HFFc6 (cell line): ENCODE data around the gene SLK. TPM values are rescaled to one million over a fixed set of nuclear protein-coding genes. Genes with fewer than 3 reads are reported as not detected.

ENCODE experiments used
- DNase-seq: peaks from one replicate; pipeline ENCODE4 v3.0.0-alpha.2; 2018
- H3K27ac Mint-ChIP-seq: 2 replicates; pipeline ENCODE4 v1.8.0; 2020; ENCODE audit warnings: mild to moderate bottlenecking, mixed read lengths
- H3K27me3 Mint-ChIP-seq: 2 replicates; pipeline ENCODE4 v1.8.0; 2021; ENCODE audit warnings: mild to moderate bottlenecking, moderate library complexity, mixed read lengths; ENCODE audit not compliant: insufficient read depth
- H3K36me3 Mint-ChIP-seq: 2 replicates; pipeline ENCODE4 v1.8.0; 2021; ENCODE audit warnings: low read depth, mixed read lengths
- H3K4me1 Mint-ChIP-seq: 2 replicates; pipeline ENCODE4 v1.8.0; 2020; ENCODE audit warnings: low read depth, mixed read lengths
- H3K4me3 Mint-ChIP-seq: 2 replicates; pipeline ENCODE4 v1.8.0; 2020; ENCODE audit warnings: mild to moderate bottlenecking, moderate library complexity, mixed read lengths
- H3K9me3 Mint-ChIP-seq: 2 replicates; pipeline ENCODE4 v1.8.0; 2020; ENCODE audit warnings: mild to moderate bottlenecking, mixed read lengths
- total RNA-seq, 6 experiments: library from RNA; stranded (reverse); fragmentation: NEBNext Ultra II Directional; extraction: Animal tissue kit (Norgen Biotek cat#: 25700); gene quantifications; 2 replicates in 1 of 6; 3 replicates in 5 of 6; pipeline ENCODE4 v1.2.3, GENCODE V29; 2021
- TF ChIP-seq, protein P1 (sequence below): fragments of 200-600 bp; sonication (generic); IDR thresholded peaks from 2 replicates; pipeline ENCODE4 v1.5.0; 2021; ENCODE audit warnings: antibody characterized with exemption, mild to moderate bottlenecking

Gene SLK
- total RNA-seq, 6 experiments from 2014 or later: 21.6 to 29.9 (median 27.3) TPM

DNA sequence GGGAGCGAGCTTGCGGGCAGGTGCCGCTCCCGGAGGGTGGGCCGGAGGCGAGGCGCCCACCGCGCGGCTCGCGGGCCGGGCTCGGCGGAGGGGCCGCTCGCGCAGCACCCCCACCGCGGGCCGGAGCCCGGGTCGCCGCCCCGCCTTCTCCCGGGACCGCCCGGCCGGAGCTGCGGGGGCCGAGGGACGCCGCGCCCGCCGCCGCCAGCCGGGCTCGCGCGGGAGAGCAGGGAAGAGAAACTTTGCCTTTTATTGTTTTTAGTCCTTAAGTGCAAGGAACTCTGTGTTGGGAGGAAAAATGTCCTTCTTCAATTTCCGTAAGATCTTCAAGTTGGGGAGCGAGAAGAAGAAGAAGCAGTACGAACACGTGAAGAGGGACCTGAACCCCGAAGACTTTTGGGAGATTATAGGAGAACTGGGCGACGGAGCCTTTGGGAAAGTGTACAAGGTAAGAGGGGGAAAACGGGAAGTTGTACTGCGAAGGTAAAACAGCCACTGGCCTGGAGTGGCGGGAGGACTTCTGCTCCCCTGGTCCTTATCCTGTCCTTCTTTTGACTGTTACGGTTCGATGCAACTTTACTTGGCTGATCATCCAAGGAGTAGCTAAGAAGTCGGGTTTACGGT lies 620 bp downstream of the SLK start:
- H3K4me1 Mint-ChIP-seq: peaks cover 41% of the 10 kb centered on the region
- H3K36me3 Mint-ChIP-seq: no peaks in the 10 kb centered on the region; the same call in 1 of the 2 replicates
- DNase-seq: no peak
- H3K4me3 Mint-ChIP-seq: peak overlapping the region; percentile 100
- H3K9me3 Mint-ChIP-seq: no peaks in the 10 kb centered on the region
- peak overlapping the region; percentile 94 for H3K27ac Mint-ChIP-seq
- H3K27me3 Mint-ChIP-seq: peaks cover 3% of the 10 kb centered on the region; the same call in 1 of the 2 replicates
- TF ChIP-seq, protein P1, sequence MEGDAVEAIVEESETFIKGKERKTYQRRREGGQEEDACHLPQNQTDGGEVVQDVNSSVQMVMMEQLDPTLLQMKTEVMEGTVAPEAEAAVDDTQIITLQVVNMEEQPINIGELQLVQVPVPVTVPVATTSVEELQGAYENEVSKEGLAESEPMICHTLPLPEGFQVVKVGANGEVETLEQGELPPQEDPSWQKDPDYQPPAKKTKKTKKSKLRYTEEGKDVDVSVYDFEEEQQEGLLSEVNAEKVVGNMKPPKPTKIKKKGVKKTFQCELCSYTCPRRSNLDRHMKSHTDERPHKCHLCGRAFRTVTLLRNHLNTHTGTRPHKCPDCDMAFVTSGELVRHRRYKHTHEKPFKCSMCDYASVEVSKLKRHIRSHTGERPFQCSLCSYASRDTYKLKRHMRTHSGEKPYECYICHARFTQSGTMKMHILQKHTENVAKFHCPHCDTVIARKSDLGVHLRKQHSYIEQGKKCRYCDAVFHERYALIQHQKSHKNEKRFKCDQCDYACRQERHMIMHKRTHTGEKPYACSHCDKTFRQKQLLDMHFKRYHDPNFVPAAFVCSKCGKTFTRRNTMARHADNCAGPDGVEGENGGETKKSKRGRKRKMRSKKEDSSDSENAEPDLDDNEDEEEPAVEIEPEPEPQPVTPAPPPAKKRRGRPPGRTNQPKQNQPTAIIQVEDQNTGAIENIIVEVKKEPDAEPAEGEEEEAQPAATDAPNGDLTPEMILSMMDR: no peak

DNA sequence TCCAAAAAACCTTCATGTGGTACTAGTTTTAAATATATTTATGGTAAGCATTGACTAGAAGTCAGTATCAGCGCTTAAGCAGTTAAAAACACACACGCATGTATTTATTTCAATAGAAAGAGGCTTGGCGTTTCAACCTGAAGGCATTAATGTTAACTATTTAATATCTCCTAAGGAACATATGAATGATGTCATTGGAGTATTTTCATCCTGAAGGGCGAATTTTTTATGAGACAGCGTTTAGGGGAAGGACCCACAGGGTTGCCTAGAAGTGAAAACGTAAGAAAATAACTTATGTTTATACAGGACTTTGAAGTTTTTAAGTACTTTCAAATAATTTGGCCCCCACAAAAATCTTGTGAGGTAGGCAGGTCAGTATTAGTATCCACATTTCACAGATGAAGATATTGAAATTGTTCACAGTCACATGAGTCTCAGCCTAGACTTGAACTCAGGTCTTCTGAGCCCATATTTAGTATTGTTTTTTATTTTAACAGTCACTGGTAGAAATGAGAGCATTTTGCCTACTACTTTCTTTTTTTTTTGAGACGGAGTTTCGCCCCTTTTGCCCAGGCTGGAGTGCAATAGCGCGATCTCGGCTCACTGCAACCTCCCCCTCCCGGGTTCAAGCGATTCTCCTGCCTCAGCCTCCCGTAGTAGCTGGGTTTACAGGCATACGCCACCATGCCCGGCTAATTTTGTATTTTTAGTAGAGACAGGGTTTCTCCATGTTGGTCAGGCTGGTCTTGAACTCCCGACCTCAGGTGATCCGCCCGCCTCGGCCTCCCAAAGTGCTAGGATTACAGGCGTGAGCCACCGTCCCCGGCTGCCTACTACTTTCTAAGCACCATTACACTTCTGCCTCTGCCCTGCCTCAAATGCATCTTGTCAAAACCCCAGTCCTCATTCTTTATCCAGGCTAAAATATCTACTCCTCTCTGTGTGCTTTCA lies 1.8 kb downstream of the SLK start:
- H3K4me1 Mint-ChIP-seq: peaks cover 53% of the 10 kb centered on the region
- TF ChIP-seq, protein P1: no peak
- no peak for DNase-seq

DNA sequence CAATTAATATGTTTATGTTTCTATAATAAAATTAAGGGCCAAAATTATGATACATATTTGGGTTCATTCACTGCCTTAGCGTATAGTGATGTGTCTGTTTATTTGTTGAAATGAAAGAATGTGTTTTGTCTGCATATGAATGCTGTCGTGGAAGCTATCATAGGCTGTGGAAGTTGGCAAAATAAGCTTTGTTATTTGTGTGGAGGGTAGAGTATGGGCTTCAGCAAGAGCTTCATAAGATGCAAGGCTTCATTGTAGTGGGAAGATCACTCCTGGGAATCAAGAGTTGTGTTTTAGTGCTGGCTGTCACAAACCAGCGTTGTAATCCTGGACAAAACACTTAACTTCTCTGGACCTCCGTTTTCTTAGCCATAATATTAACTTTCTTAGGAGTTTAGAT lies 2.5 kb downstream of the SLK start:
- no peak for DNase-seq
- H3K27ac Mint-ChIP-seq: peak overlapping the region; percentile 44

More for the DNA sequence above, 1.8 kb downstream of the SLK start:
- peak overlapping the region; percentile 100 for H3K4me3 Mint-ChIP-seq
- no peaks in the 10 kb centered on the region for H3K9me3 Mint-ChIP-seq
- peaks cover 3% of the 10 kb centered on the region; the same call in 1 of the 2 replicates for H3K27me3 Mint-ChIP-seq
- H3K27ac Mint-ChIP-seq: peak overlapping the region; percentile 64
- H3K36me3 Mint-ChIP-seq: no peaks in the 10 kb centered on the region; the same call in 1 of the 2 replicates

DNA sequence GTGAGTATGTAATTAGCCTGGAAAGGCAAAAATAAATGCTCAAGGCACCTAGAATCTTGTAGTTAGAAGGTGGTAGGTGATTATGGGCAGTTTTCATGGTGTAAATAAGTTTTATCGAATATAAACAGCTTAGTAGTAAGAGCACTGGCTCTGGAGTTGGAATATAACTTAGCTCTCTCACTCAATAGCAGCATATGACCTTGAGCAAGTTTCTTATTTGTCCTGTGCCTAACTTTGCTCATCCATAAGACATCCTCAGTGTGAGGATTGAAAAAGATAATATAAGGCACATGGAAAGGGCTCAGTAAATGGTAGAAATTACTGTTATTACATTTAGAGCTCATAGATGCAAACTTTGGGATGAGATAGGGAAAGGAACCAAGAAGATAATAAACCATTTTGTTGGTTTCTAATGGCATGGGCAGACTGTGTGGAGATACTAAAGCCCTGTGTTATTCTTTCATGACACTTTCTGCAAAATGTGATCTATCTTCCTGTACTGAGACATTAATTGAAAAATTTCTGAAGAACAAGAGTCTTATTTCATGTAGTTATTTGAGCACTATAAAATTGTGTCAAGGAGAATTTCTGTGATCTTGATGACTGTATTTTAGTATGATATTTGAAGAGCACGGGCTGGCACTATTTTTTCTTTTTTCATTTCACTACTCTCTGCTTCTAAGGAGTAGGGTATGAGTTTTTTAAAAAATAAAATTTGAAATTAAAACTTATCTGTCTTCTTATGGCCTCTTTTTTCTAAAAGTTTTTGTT lies 3.1 kb downstream of the SLK start:
- peak overlapping the region; percentile 44; the same call in 1 of the 2 replicates for H3K27ac Mint-ChIP-seq
- peaks cover 3% of the 10 kb centered on the region; the same call in 1 of the 2 replicates for H3K27me3 Mint-ChIP-seq
- H3K36me3 Mint-ChIP-seq: peaks cover 3% of the 10 kb centered on the region
- no peak for DNase-seq
- H3K4me3 Mint-ChIP-seq: peak overlapping the region; percentile 100
- H3K9me3 Mint-ChIP-seq: no peaks in the 10 kb centered on the region
- TF ChIP-seq, protein P1: no peak
- H3K4me1 Mint-ChIP-seq: peaks cover 58% of the 10 kb centered on the region

More for the DNA sequence above, 2.5 kb downstream of the SLK start:
- H3K9me3 Mint-ChIP-seq: no peaks in the 10 kb centered on the region
- TF ChIP-seq, protein P1: no peak
- H3K27me3 Mint-ChIP-seq: peaks cover 3% of the 10 kb centered on the region; the same call in 1 of the 2 replicates
- H3K4me1 Mint-ChIP-seq: peaks cover 55% of the 10 kb centered on the region
- peak overlapping the region; percentile 100 for H3K4me3 Mint-ChIP-seq
- H3K36me3 Mint-ChIP-seq: no peaks in the 10 kb centered on the region; the same call in 1 of the 2 replicates

DNA sequence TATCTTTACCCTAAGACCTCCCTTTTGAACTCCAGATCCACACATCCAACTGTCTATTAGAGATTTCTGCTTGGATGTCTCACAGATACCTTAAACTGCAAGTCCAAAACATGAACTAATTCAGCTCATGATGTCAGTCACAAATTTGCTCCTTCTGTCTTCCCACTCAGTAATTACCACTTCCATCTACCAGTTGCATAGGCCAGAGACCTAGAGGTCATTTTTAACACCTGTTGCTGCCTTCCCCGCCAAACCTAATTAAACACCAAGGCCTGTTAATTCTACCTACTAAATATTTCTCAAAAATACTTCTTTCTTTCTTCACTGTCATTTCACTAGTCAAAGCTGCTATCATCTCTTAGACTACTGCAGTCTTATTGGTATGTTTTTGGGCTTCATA lies 8.2 kb downstream of the SLK start:
- no peaks in the 10 kb centered on the region for H3K27me3 Mint-ChIP-seq
- DNase-seq: no peak
- H3K9me3 Mint-ChIP-seq: no peaks in the 10 kb centered on the region
- H3K4me3 Mint-ChIP-seq: no peak overlapping the region
- TF ChIP-seq, protein P1: no peak
- H3K36me3 Mint-ChIP-seq: peaks cover 9% of the 10 kb centered on the region
- peaks cover 54% of the 10 kb centered on the region for H3K4me1 Mint-ChIP-seq
- H3K27ac Mint-ChIP-seq: no peak overlapping the region
